HG02885 (cell line): Measurements from ENCODE around the gene MED17.
"Not testable (repeated sequence)": the region's sequence is repeated elsewhere in the genome, so short reads cannot be mapped to it uniquely, and the experiment has no call there.

ENCODE experiments used
- ATAC-seq: cut with Tn5 transposase; IDR thresholded peaks from one replicate; pipeline ENCODE4 v1.9.1; 2021; ENCODE audit warnings: mild to moderate bottlenecking; ENCODE audit not compliant: unreplicated experiment, poor library complexity

MED17 gene

GRCh38 chr11:93784145-93784934 lies at the start of gene MED17:
Gene MED17, plus strand, starts transcription at chr11:93784282. Its CDS starts 232 bp downstream, at chr11:93784514.
- ATAC-seq = peak; percentile 97

- ATAC-seq = no peak
Observed at GRCh38 chr11:93734427-93735222, 49.5 kb upstream of the MED17 start.

- ATAC-seq = no peak
Observed at GRCh38 chr11:93735627-93736026, 48.5 kb upstream of the MED17 start.

- ATAC-seq = no peak
Observed at GRCh38 chr11:93736129-93736528, 48.0 kb upstream of the MED17 start.

- no peak for ATAC-seq
Observed at GRCh38 chr11:93737904-93738612, 46.0 kb upstream of the MED17 start.

- no peak for ATAC-seq
Observed at GRCh38 chr11:93738647-93739081, 45.4 kb upstream of the MED17 start.

GRCh38 chr11:93740031-93740729 lies 43.9 kb upstream of the MED17 start:
- peak; percentile 17 for ATAC-seq

GRCh38 chr11:93740730-93741093 lies 43.4 kb upstream of the MED17 start:
- peak; percentile 34 for ATAC-seq

GRCh38 chr11:93741094-93741881 lies 42.8 kb upstream of the MED17 start, which contains the start of the genes C11orf54 and TAF1D:
Gene C11orf54, plus strand, starts transcription at chr11:93741672. Its CDS starts 5,722 bp downstream, at chr11:93747394.
Gene TAF1D, minus strand, starts transcription at chr11:93741495. Its CDS starts 2,191 bp downstream, at chr11:93739304.
- ATAC-seq = peak; percentile 83

GRCh38 chr11:93741882-93742226 lies 42.2 kb upstream of the MED17 start:
- peak; percentile 20 for ATAC-seq

- ATAC-seq = no peak
Observed at GRCh38 chr11:93743291-93743690, 40.8 kb upstream of the MED17 start.

- ATAC-seq = no peak
Observed at GRCh38 chr11:93744669-93745004, 39.4 kb upstream of the MED17 start.

GRCh38 chr11:93745005-93745755 lies 38.9 kb upstream of the MED17 start:
- ATAC-seq = not testable (repeated sequence)

GRCh38 chr11:93746101-93746500 lies 38.0 kb upstream of the MED17 start:
- ATAC-seq = no peak

GRCh38 chr11:93747122-93747521 lies 37.0 kb upstream of the MED17 start:
- ATAC-seq = peak; percentile 47

GRCh38 chr11:93751001-93751400 lies 33.1 kb upstream of the MED17 start:
- no peak for ATAC-seq

- ATAC-seq = no peak
Observed at GRCh38 chr11:93753241-93753640, 30.8 kb upstream of the MED17 start.

GRCh38 chr11:93756748-93757147 lies 27.3 kb upstream of the MED17 start:
- ATAC-seq = peak; percentile 64

GRCh38 chr11:93757301-93757700 lies 26.8 kb upstream of the MED17 start:
- ATAC-seq = no peak
